H1 (cell line): ENCODE results near the gene INKA2. TPM values are rescaled to one million over a fixed set of nuclear protein-coding genes. Genes with fewer than 3 reads are reported as not detected.
"Not testable (repeated sequence)": the region's sequence is repeated elsewhere in the genome, so short reads cannot be mapped to it uniquely, and the experiment has no call there.

Source experiments
- CTCF ChIA-PET: fragments of 300-600 bp; sonication (Branson Sonifier 250); formaldehyde crosslinking; loops from one replicate; lab custom pipeline; 2021; ENCODE audit not compliant: partially characterized antibody; lab: Charles Lee
- POLR2A ChIA-PET: fragments of 300-600 bp; sonication (Branson Sonifier 250); formaldehyde crosslinking; loops from one replicate; lab custom pipeline; 2021; ENCODE audit warnings: inconsistent platforms; ENCODE audit not compliant: partially characterized antibody; lab: Charles Lee
- DNase-seq, 2 experiments: peaks; one replicate each; pipeline versions ENCODE4 v3.0.0 to v3.0.0-alpha.2; 2010 to 2022; ENCODE audit warnings: low spot score in 2 of 2, low read depth in 1 of 2, mixed read lengths in 1 of 2
- FAIRE-seq: peaks from 2 replicates; lab custom pipeline; 2011; peaks lifted over from hg19 to GRCh38; lab: Jason Lieb, UNC
- H2AFZ ChIP-seq: 2 replicates; pipeline ENCODE4 v1.8.1; 2012; ENCODE audit warnings: low read length, inconsistent platforms
- H2AK5ac ChIP-seq: 2 replicates; pipeline ENCODE4 v1.6.1; 2013; ENCODE audit warnings: low read depth, low read length
- H2BK120ac ChIP-seq: replicated peaks from 2 replicates; pipeline ENCODE3; 2013; ENCODE audit warnings: low read depth, low read length, inconsistent platforms
- H2BK12ac ChIP-seq: 2 replicates; pipeline ENCODE4 v1.6.1; 2013; ENCODE audit warnings: low read depth, low read length
- H2BK15ac ChIP-seq: 2 replicates; pipeline ENCODE4 v1.6.1; 2013; ENCODE audit warnings: low read length
- H2BK20ac ChIP-seq: 2 replicates; pipeline ENCODE4 v1.6.1; 2013; ENCODE audit warnings: low read length
- H2BK5ac ChIP-seq: 2 replicates; pipeline ENCODE4 v1.6.1; 2013; ENCODE audit warnings: low read depth, low read length
- H3K14ac ChIP-seq: 2 replicates; pipeline ENCODE4 v1.6.1; 2013; ENCODE audit warnings: inconsistent platforms; ENCODE audit not compliant: insufficient read length
- H3K18ac ChIP-seq: 2 replicates; pipeline ENCODE4 v1.6.1; 2013; ENCODE audit warnings: low read length; ENCODE audit errors: extremely low read depth
- H3K23ac ChIP-seq: 2 replicates; pipeline ENCODE4 v1.6.1; 2013; ENCODE audit warnings: inconsistent platforms; ENCODE audit not compliant: insufficient read length
- H3K23me2 ChIP-seq: 2 replicates; pipeline ENCODE4 v1.6.1; 2013; ENCODE audit warnings: low read depth, low read length
- H3K27ac ChIP-seq: 2 replicates; pipeline ENCODE4 v1.6.1; 2011; ENCODE audit warnings: low read depth, low read length, inconsistent platforms
- H3K27me3 ChIP-seq, 4 experiments: replicated peaks in 1 of 4; 1 replicate in 1 of 4; 2 replicates in 3 of 4; pipeline versions ENCODE4 v1.6.1 to v1.8.1; 2011 to 2013; ENCODE audit warnings: low read length in 3 of 4, mild to moderate bottlenecking in 3 of 4, inconsistent platforms in 2 of 4, mixed read lengths in 2 of 4, moderate library complexity in 1 of 4; ENCODE audit not compliant: control insufficient read depth in 3 of 4, insufficient read depth in 3 of 4; ENCODE audit errors: extremely low read depth in 1 of 4
- H3K36me3 ChIP-seq, 4 experiments: 2 replicates each; pipeline versions ENCODE4 v1.6.1 to v1.8.1; 2011 to 2013; ENCODE audit warnings: mild to moderate bottlenecking in 4 of 4, low read length in 3 of 4, moderate library complexity in 2 of 4, control low read depth in 1 of 4, inconsistent platforms in 1 of 4; ENCODE audit not compliant: insufficient read depth in 4 of 4, control insufficient read depth in 2 of 4
- H3K4ac ChIP-seq: replicated peaks from 2 replicates; pipeline ENCODE3; 2013; ENCODE audit warnings: low read length, low read depth, mixed read lengths, inconsistent platforms; ENCODE audit not compliant: insufficient read length
- H3K4me1 ChIP-seq, 4 experiments: replicated peaks in 1 of 4; 1 replicate in 1 of 4; 2 replicates in 3 of 4; pipeline versions ENCODE4 v1.6.1 to v1.8.1; 2011 to 2013; ENCODE audit warnings: low read length in 3 of 4, inconsistent platforms in 2 of 4, mixed read lengths in 1 of 4; ENCODE audit not compliant: insufficient read depth in 4 of 4, control insufficient read depth in 3 of 4
- H3K4me2 ChIP-seq, 2 experiments: 2 replicates each; pipeline versions ENCODE4 v1.6.1 to v1.8.1; 2011 to 2013; ENCODE audit warnings: low read depth in 2 of 2, low read length in 2 of 2, control low read depth in 1 of 2, inconsistent platforms in 1 of 2, mild to moderate bottlenecking in 1 of 2; ENCODE audit not compliant: insufficient read depth in 1 of 2
- H3K4me3 ChIP-seq, 4 experiments: fragments of 200-600, 300-600 bp in 1 of 4; sonication (generic), shearing (Covaris generic), sonication (Bioruptor Twin) in 1 of 4; 2 replicates each; pipeline versions ENCODE4 v1.5.1 to v1.8.1; 2011 to 2016; ENCODE audit warnings: low read length in 4 of 4, low read depth in 3 of 4, control low read depth in 2 of 4, inconsistent platforms in 2 of 4, mild to moderate bottlenecking in 2 of 4, mixed read lengths in 1 of 4, moderate library complexity in 1 of 4; ENCODE audit not compliant: insufficient read depth in 2 of 4; ENCODE audit errors: extremely low read depth in 1 of 4
- H3K56ac ChIP-seq: replicated peaks from 2 replicates; pipeline ENCODE3; 2013; ENCODE audit warnings: low read depth, mild to moderate bottlenecking, mixed read lengths, low read length, inconsistent platforms; ENCODE audit not compliant: insufficient read length
- H3K79me1 ChIP-seq: 2 replicates; pipeline ENCODE4 v1.6.1; 2013; ENCODE audit warnings: low read depth, low read length, control low read depth
- H3K79me2 ChIP-seq, 2 experiments: 2 replicates each; pipeline versions ENCODE4 v1.6.1 to v1.8.1; 2012 to 2013; ENCODE audit warnings: low read length in 2 of 2, mild to moderate bottlenecking in 2 of 2, inconsistent platforms in 1 of 2; ENCODE audit not compliant: insufficient read depth in 2 of 2, control insufficient read depth in 1 of 2
- H3K9ac ChIP-seq, 4 experiments: replicated peaks in 1 of 4; 1 replicate in 1 of 4; 2 replicates in 3 of 4; pipeline versions ENCODE4 v1.6.1 to v1.8.1; 2011 to 2013; ENCODE audit warnings: low read depth in 3 of 4, low read length in 3 of 4, control low read depth in 2 of 4, mild to moderate bottlenecking in 2 of 4, moderate library complexity in 2 of 4, inconsistent platforms in 1 of 4; ENCODE audit errors: extremely low read depth in 1 of 4
- H3K9me3 ChIP-seq, 2 experiments: 2 replicates each; pipeline versions ENCODE4 v1.6.1 to v1.8.1; 2012 to 2013; ENCODE audit warnings: mild to moderate bottlenecking in 2 of 2, moderate library complexity in 2 of 2, control low read depth in 1 of 2, inconsistent platforms in 1 of 2, low read depth in 1 of 2, low read length in 1 of 2, mixed read lengths in 1 of 2; ENCODE audit not compliant: insufficient read depth in 2 of 2
- H4K20me1 ChIP-seq, 2 experiments: replicated peaks in 1 of 2; 2 replicates each; pipeline versions ENCODE3 to v1.8.1; 2011 to 2013; ENCODE audit warnings: inconsistent platforms in 2 of 2, low read length in 2 of 2, mild to moderate bottlenecking in 1 of 2; ENCODE audit not compliant: insufficient read depth in 2 of 2, control insufficient read depth in 1 of 2
- H4K5ac ChIP-seq: 2 replicates; pipeline ENCODE4 v1.6.1; 2013; ENCODE audit warnings: low read length, low read depth, mixed read lengths, inconsistent platforms; ENCODE audit not compliant: insufficient read length
- H4K8ac ChIP-seq: 2 replicates; pipeline ENCODE4 v1.8.0; 2013; ENCODE audit warnings: mild to moderate bottlenecking, moderate library complexity, low read length, inconsistent platforms; ENCODE audit not compliant: insufficient read depth; ENCODE audit errors: extremely low read depth
- H4K91ac ChIP-seq: replicated peaks from 2 replicates; pipeline ENCODE3; 2013; ENCODE audit warnings: low read length, mixed read lengths, inconsistent platforms; ENCODE audit not compliant: insufficient read length
- WGBS, 2 experiments: shearing (Covaris generic) in 1 of 2; methylation state at CpG; one replicate each; pipeline versions ENCODE4 v1.1.6 to v1.1.7; 2013 to 2015; ENCODE audit warnings: low lambda C conversion rate in 2 of 2, mixed read lengths in 2 of 2, inconsistent platforms in 1 of 2, low coverage in 1 of 2, missing lambda C conversion rate in 1 of 2; ENCODE audit not compliant: insufficient replicate concordance in 2 of 2, insufficient coverage in 1 of 2, insufficient read length in 1 of 2; ENCODE audit errors: extremely low coverage in 1 of 2, missing lambda C conversion rate in 1 of 2; 5-methylcytosine and 5-hydroxymethylcytosine counted together
- polyA plus RNA-seq, 7 experiments: library from polyadenylated mRNA; depleted of rRNA in 3 of 7; stranded (reverse) in 5 of 7; unstranded in 2 of 7; fragments of >200 nt in 5 of 7; fragments of 200-250 nt in 2 of 7; gene quantifications; 1 replicate in 5 of 7; 2 replicates in 1 of 7; 4 replicates in 1 of 7; pipeline versions ENCODE4 v1.2.1 to v1.2.3, GENCODE V29; 2011 to 2013; ENCODE audit warnings: missing spikeins in 2 of 7, mixed read lengths in 2 of 7
- total RNA-seq: library from RNA; stranded (reverse); fragmentation: NEBNext Ultra II Directional; extraction: Animal tissue kit (Norgen Biotek cat#: 25700); gene quantifications from 2 replicates; pipeline ENCODE4 v1.2.1, GENCODE V29; 2021

Gene INKA2
- total and polyA plus RNA-seq, 2 of the 8 experiments (the other 6 are each of a cell fraction or from before 2014, with no cell fraction given): 4.2 to 11.5 TPM

- not testable (repeated sequence) for H3K18ac ChIP-seq, H3K9ac ChIP-seq, H2AK5ac ChIP-seq, H3K79me2 ChIP-seq, H3K4ac ChIP-seq, H2BK20ac ChIP-seq, H3K36me3 ChIP-seq, H4K20me1 ChIP-seq, H2BK5ac ChIP-seq, H3K27ac ChIP-seq, H3K9me3 ChIP-seq, FAIRE-seq, H3K27me3 ChIP-seq, H2BK15ac ChIP-seq, H2AFZ ChIP-seq, H3K23ac ChIP-seq, H3K4me1 ChIP-seq, H3K79me1 ChIP-seq, H2BK12ac ChIP-seq, H3K14ac ChIP-seq, H3K4me3 ChIP-seq, H2BK120ac ChIP-seq, H4K91ac ChIP-seq, H4K5ac ChIP-seq, H3K56ac ChIP-seq, H4K8ac ChIP-seq, DNase-seq, H3K4me2 ChIP-seq
- POLR2A ChIA-PET: interaction anchor here (4.9 to 19.0 kb wide), 2 partner anchors 8 to 21 kb away, joined by 31 to 343 read pairs; no protein-coding TSS in a partner anchor
- 90% methylated on average over 12 of the region's 14 CpGs; no CpG with 5 or more reads in 1 of the 2 experiments for WGBS, 2 experiments
- peaks cover 14% of the 10 kb centered on the region; the same call in 1 of the 2 replicates for H3K23me2 ChIP-seq
- CTCF ChIA-PET: interaction anchor here (0.8 to 42.0 kb wide), 5 partner anchors 2 to 244 kb away, joined by 3 to 1070 read pairs (median 3); partner anchors contain the start of genes DDX20 and INKA2
Measured at GRCh38 chr1:111742292-111742691, 3.1 kb upstream of the INKA2 start.
